Stimulated activated CD4-positive, alpha-beta T cell treated with anti-CD3 and anti-CD28 coated beads, Interleukin-2, amount 100 ng/mL, for 48 hours (primary cell): Measurements from ENCODE around the gene EML4.

Experiments used
- DNase-seq, 2 donors: peaks; one replicate each; pipeline ENCODE4 v3.0.0-alpha.2; 2020

Gene EML4

DNA sequence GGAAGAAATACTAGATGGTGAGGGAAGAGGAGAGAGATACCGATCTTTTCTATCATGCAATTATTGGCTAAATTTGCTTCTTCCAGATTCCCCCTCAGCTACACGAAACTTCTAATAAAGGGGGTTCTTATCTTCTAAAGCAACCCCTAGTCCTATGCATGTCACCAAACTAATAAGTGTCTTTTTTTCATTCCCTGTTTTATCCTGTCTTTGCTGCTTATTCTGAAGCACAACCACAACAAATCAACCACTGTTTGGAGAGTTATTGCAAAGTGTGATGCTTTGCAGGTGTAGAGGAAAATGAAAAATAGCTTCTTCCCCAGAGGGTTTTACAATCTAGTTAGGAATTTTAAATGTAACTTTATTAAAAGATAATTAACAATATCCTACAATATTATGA, 60.8 kb downstream of the EML4 start:
- DNase-seq = no peak

DNA sequence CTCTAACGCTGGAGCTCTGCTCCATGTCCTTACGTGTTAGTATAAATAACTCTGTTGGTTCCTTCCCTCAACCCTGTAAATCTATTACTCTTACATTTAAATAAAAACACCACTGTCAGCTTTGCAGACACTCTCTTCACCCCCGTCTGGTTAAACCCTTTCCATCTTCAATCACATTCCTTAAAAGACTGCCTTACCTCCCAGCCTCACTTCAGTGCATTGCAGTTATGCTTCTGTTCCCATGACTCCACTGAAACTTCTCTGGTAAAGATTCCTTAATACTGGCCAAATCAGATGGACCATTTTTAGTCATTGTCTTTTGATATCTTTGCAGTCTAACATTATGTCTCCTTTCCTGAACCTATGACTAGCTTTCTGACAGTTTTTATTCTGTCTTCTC, 61.7 kb downstream of the EML4 start:
- no peak for DNase-seq

DNA sequence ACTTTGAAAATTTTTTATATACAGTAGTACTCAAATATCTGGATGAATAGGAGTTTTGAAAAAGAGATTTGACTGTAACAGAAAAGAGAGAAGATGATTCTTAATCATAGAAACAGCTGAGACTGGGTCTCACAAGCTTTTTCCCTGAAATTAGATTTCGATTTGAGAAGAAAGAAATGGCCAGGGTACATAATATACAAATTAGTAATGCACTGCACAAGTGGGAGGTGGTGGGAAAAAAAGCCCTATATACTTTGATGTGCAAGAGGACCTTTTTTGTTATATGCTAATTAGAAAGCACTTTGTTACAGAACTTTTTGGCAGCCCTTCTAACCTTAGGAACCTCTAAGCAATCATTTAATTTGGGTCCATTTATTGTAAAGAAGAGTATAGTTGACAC, 62.9 kb downstream of the EML4 start:
- no peak for DNase-seq

DNA sequence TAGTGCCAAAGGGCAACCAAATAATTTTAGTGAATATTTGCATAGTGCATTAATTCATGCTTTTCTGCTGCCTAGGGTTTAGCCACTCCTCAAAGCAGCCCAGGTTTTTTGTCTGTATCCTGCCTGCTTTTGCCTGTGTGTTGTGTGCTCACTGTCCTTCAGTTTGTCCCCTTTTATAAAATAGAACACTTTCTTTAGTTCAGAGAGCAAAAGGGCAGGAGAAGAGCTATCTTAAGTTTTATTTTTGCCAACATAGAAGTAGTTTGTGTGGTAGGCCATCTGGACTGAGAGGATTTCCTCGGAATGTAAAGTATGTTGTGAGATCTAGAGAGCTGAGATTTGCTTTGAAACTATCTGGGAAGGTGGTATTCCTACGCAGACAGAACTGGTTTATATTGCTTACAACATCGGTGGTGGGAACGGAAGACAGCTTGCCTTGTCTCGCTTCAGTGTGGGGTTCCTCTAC, 64.9 kb downstream of the EML4 start:
- no peak for DNase-seq

DNA sequence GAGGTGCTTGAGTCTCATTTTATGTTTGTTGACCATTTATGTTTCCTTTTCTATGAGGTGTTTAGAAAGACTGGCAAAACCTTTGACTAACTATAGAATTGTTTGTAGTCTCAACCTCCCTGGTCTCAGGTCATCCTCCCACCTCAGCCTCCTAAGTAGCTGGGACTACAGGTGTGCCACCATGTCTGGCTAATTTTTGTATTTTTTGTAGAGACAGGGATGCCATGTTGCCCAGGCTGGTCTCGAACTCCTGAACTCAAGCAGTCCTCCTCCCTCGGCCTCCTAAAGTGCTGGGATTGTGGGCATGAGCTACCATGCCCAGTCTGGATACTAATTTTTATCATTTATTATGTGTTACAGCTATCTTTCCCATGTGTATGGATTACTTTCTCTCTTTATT, 67.8 kb downstream of the EML4 start:
- no peak for DNase-seq

DNA sequence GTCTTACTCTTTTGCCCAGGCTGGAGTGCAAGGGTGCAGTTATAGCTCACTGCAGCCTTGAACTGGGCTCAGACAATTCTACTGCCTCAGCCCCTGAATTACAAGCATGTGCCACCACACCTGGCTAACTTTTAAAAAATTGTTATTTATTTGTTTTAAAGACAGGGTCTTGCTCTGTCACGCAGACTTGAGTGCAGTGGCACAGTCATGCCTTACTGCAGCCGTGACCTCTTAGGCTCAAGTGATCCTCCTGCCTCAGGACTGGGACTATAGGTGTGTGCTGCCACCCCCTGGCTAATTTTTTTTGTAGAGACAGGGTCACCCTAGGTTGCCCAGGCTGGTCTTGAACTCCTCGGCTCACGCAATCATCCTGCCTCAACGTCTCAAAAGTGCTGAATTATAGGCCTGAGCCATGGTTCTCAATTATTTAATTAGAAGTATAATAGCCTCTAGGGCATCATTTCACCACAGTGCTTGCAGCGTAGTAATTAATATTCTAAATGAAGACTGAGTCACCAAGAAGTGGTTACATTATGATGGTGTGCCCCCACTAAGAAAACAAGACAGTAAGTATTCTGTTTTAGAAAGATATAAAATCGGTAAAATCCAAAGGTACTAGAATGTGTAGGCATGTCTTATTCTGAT, 69.6 kb downstream of the EML4 start:
- DNase-seq = peak; percentile 11 to 19

DNA sequence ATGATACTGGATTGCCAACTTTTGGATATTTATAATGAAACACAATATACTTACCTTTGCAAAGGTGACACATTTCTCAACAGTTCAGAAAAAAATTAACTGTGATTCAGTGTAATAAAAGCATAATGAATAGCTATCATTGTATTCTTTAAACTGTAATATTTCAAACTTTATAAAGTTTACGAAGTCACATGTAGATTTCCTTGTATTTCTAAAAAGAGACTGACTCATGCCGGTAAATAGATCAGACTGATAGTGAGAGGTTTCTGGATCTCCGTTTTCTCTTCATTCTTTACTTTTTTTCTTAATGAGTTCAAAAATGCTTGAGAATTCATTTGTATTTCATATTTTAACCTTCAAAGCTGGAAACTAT, 70.1 kb downstream of the EML4 start:
- DNase-seq = no peak

DNA sequence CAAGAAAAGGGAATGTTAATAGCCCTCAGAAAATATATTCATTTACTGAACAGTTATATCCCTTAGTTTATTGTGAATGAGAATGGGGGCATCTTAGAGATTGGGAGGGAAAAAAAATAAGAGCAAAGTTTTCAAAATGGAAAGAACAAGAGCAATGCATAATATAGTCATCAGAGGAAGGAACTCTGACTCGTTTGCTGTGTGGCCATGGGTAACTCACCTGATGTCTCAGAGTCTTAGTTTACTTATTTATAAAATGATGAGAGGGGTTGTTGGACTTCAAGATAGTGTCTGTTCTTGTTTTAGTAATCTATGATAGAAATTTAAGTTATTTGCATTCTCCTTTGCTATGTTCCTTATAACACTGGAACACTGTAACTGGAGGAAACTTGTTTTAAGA, 70.7 kb downstream of the EML4 start:
- DNase-seq = no peak

DNA sequence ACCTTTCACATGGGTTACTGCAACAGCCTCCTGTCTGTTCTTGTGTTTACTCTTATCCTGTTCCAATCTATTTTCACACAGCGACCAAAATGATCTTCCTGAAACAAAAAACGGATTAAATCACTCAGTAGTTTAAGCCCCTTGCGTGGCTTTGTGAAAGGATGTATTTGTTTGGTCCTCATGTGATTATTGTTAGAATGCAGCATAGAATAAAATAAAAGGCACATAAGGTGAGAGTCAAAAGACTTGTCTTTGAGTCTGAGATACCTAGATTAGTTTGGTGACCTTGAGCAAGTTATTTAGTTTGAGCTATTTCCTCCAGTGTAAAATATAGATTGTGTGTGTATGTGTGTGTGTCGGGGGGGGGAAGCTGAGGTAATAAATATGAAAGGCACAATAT, 72.4 kb downstream of the EML4 start:
- DNase-seq = no peak

DNA sequence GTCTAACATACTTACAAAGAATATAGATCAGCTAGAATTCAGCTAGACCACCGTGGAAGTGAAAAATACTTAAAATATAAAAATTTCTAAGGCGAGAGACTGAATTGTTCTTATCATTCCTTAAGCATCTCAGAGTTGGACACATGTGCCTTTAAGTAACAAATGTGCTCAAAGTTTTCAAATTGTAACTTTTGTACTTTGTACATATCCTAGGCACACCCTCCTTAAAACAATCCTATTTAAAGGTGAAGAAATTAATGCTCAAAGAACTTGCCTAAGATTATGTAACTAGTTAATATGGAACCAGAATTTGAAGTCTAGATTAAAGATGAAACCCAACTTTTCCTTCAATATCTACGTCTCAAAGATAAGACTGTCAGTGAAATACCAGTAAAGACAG, 74.1 kb downstream of the EML4 start:
- DNase-seq = no peak

DNA sequence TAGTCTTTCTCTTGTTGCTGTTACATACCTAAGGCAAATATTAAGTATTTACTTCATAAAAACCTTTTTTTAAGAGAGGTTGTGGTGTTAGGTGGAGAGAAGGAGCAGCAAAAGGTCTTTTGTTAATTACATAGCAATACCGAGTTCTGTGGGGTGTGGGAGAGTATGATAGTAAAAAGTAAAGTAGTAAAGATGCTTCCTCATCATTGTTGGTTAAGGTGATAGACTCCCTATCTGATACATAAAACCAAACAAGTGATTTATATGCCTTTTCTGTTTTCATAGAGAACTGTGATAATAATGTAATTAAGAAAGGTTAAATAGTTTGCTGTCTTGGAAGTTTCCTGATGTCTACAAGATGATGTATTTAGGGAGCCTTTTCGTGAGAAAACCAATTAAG, 75.4 kb downstream of the EML4 start:
- no peak for DNase-seq

DNA sequence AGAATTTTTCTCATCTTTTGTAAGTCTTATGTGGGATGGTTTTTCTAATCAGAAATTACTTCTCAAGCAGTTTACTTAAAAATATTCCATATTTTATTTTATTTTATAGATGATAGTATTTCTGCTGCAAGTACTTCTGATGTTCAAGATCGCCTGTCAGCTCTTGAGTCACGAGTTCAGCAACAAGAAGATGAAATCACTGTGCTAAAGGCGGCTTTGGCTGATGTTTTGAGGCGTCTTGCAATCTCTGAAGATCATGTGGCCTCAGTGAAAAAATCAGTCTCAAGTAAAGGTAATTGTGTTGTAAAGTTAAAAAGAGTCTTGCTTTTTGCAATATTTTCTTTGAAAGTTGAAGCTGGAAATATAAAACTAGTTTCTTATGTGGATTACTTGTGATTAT, 76.2 kb downstream of the EML4 start:
- no peak for DNase-seq

DNA sequence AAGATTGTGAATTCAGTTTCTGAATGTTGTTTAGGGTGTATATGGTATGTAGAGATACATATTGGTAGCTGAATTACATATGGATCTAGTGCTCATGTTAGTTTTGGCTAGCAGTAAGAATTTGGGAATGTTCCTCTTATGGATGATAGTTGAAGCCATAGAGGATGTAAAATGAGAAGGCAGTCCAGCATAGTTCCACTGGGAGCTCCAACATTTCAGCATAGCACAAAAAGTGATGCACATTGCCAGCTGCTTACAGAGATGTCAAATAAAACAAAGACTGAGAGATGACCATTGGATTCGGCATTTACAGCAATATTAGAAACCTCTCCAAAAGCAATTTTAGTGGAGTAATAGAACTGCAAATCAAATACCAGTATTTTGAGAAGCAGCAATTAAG, 77.4 kb downstream of the EML4 start:
- DNase-seq = no peak

DNA sequence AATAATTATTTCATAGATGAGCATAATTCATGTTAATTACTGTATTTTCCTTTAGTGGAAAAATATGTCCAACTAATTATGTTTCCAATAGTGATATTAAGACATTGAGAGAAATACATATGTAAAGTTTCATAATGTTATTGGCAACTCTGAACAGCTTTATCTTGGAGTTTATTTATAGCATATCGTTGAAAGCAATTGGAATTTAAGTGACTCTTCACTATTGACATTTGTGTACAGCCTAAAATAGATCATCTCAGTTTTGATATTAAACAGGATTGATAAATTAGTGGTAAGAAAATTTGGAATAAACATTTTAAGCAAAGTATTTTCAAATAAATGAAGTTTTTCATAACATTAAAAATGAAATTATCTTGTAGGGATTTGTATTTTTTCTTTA, 79.7 kb downstream of the EML4 start:
- no peak for DNase-seq

DNA sequence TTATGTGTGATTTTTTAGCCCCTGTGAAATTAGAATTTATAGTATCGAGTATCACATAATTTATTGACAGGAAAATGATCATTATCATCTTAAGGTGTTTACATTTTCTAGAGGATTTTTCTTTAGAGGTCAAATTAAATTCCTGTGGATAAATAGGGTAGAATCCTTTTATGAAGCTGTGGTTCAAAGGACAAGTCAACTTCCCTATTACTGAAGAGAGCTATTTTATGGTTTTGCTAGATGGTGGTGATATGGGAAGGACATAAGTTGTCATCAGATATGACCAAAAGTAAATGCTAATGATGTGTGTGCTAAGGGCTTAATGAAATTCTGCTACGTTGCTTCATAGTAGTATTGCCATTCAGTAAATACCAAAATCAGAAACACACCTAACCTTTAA, 80.1 kb downstream of the EML4 start:
- no peak for DNase-seq

DNA sequence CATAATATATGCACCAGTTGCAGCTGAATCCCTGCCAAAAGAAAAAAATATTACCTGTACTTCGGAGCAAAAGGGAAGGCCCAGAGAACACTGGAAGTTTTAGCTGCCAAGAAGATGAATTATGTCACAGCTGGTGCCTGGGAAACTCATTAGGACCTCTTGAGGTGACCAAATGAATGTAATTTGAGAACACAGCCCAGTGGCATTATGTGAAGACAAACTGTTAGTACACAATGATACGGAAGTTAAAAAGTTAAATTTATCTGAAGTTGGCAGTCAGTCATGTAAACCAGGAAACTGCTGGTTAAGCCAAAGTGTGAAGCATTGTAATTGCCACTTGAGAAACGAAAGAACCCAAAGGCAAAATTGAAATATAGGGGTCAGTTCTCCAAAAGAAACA, 80.7 kb downstream of the EML4 start:
- DNase-seq = no peak

DNA sequence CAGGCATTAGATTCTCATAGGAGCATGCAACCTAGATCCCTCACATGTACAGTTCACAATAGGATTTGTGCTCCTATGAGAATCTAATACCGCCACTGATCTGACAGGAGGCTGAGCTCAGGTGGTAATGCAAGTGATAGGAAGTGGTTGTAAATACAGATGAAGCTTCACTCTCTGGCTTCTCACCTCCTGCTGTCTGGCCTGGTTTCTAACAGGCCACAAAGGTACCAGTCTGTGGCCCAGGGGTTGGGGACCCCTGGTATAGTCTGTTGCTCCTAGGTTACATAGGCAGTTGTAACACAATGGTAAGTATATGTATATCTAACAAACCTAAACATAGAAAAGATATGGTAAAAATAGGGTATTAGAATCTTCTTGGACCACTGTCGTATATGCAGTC, 81.8 kb downstream of the EML4 start:
- DNase-seq = no peak

DNA sequence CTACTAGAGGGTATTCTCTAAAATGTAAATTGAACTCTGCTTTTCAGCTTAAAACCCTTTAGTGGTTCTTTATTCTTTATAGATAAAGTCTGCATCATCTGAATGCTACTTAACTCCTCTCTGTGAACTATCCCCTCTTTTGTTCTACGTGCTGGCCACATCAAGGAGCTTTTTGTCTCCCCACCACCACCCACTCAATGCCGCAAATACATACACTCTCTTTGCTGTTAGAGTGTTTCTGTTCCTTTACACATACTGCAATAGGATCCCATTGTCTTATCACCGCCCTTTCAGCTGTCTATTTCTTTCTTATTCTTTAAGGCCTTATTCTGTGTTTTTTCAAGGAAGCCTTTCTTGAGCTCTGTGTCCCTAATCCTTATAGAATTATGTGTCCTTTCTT, 83.3 kb downstream of the EML4 start:
- DNase-seq = no peak

DNA sequence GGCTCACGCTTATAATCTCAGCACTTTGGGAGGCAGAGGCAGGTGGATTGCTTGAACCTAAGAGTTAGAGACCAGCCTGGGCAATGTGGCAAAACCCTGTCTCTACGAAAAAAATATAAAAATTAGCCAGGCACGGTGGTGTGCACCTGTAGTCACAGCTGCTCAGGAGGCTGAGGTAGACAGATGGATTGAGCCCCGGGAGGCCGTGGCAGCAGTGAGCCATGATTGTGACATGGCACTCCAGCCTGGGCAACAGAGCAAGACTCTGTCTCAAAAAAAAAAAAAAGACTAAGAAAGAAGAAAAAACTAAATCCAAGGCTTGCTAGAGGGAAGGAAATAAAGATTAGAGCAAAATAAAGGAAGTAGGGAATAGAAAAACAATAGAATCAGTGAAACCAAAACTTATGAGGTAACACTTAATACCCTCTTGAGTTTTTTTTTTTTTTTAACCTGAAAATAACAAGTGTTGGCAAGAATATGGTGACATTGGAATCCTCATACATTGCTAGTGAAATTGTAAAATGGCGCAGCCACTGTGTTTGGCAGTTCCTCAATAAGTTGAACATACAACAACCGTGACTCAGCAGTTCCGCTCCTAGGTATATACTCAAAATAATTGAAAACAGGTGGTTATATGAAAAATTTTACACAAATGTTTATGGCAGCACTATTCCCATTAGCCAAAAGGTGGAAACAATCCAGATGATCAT, 85.2 kb downstream of the EML4 start:
- no peak for DNase-seq

DNA sequence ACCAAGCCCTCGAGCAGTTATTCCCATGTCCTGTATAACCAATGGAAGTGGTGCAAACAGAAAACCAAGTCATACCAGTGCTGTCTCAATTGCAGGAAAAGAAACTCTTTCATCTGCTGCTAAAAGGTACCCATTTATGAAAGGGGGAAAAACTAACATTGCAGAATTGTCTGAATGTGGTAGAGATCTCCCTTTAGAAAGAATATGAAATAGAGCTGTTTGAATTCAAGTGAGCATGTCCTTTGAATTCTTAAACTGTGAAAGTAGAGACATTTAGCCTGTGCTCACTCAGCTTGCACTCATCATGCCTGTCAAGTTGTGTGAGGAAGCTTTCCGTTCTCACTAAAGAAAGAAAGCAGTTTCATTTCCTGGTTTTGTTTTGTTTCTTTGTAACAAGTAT, 87.4 kb downstream of the EML4 start:
- DNase-seq = no peak

DNA sequence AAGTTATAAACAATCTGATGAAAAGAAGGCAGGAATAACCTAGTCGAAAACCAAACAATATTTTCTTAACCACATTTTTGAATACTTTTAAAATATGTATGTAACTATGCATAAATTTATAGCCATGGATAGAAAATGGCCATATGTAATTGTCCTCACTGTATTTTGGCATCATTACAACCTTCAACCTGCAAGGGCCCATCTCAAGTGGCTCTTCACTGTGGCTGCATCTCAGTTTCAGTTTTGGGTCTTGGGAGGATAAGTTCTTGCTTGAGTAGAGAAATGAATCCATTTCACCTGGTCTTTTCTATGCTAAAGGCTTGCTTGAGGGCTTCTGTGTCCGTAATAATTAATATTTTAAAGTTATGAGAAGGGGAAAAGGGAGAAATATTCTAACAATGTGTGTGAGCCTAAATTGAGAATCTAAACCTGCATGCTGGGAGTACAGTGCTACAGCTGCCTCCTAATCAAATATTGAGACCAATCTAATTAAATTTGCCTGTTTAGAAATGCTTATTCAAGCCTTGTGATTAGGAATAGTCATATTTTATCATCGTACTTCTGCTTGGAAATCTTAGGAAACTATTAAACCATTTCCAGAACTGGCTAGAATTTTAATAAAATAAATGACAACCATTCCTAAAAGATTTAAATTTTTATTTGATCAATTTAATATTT, 92.5 kb downstream of the EML4 start:
- no peak for DNase-seq

DNA sequence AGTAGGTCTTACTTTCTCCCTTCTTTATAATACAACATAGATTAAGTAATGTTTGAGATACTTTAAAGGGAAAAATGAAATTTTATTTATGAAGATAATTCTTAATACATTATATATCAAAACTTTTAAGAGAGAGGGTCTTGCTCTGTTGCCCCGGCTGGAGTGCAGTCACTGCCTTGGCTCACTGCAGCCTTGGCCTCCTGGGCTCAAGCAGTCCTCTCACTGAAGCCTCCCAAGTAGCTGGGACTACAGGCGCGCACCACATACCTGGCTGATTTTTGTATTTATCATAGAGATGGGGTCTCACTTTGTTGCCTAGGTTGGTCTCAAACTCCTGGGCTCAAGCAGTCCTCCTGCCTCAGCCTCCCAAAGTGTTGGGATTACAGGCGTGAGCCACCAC, 97.1 kb downstream of the EML4 start:
- no peak for DNase-seq

DNA sequence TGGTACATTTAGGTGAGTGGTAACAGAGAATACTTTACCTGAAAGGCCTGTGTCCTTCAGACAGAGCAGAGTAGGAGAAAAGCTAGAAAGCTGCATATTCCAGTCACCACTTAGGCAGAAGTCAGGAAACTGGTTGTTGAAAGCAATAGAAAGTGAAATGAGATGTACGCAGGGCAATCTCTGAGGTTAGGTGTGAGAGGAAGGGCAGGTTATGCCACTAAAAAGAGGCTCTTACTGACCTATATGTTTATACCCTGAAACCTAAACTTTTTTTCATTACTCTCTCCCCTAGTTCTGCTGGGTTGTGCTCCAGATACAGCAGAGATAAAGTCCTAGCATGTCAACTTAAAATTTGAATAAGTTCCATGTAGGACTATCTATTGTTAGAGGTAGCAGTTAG, 98.4 kb downstream of the EML4 start:
- no peak for DNase-seq

DNA sequence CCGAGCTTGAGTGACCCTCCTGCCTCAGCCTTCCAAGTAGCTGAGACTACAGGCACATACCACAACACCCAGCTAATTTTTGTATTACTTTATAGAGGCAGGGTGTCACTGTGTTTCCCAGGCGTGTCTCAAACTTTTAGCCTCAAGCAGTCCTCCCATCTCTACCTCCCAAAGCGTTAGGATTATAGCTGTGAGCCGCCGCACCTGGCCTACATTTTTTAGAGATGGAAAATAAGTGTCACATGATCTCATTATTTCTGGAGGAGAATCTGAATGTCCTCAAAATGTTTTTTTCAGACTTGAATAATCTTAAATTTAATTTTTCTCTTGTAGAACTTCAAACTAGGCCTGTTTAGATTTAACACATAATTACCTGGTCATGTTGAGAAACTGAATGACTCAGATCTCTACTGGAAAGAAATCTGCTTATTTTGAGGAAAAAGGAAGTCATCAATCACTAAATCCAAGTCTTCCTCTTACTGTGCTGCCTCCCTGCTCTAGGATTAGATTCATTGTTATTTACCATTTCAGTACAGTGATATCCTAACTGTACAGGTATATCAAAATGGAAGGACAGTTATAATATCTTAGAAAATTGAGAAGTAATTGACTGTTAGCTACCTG, 99.5 kb downstream of the EML4 start:
- DNase-seq = no peak
